ENCODE results near the gene PITPNM3.
A peak's percentile ranks its signal among the peaks of the same experiment; 100 is the strongest.

DNA sequence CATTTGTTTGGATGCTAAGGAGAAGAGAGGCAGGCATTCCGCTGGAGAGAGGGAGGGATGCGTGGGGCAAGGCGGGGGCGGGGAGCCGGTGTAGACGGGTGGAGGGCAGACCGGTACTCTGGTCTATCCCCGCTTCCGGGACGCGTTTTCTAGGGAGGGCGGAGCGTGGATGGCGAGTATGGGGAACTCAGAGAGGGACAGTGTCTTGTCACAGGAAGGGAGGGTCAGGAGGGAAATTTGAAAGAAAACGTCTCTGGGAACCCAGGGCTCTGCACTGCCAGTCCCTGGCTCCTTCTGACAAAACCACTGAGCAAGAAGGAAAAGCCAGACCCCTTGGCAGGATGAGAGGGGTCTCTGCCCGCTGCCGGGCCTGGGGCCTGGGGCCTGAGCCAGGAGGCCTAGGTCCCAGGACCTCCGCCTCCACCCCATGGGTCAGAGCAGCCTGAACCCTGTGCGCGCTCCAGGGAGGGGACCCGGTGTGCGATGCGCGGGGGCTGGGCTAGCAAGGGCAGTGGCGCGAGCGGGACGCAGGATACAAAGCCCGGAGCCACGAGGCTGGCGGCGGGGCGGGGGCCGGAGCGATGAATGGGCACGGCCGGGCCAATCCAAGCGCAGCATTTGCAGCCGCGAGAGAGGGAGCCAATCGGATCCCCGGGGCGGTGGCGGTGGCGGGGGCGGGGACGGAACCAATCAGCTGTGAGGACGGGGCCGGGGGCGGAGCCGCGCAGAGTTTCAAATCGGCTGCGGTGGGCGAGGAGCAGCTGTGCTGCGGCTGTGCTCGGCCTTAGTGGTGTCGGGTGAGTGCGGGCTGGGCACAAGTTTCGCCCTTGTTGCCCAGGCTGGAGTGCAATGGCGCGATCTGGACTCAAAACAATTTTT, 112.4 kb downstream of the PITPNM3 start, which contains the start of gene PIMREG:
- TF ChIP-seq JUND (IDR thresholded peaks at IDR 0.05) = no peak
- TF ChIP-seq POLR2A (IDR thresholded peaks at IDR 0.05; ENCODE audit: borderline replicate concordance, extremely low read depth, insufficient read depth, insufficient read length) = peak; percentile 38

All from HCT116 (cell line).